HepG2 (cell line): ENCODE data around the gene LAPTM4A. TPM values are rescaled to one million over a fixed set of nuclear protein-coding genes. Genes with fewer than 3 reads are reported as not detected.

Source experiments
- MTF1 ChIP-seq: sonication (generic); formaldehyde crosslinking; IDR thresholded peaks from 2 replicates; pipeline ENCODE4 v1.5.0; 2020; ENCODE audit warnings: missing genetic modification reagents
- ZNF17 ChIP-seq: sonication (generic); formaldehyde crosslinking; IDR thresholded peaks from 2 replicates; pipeline ENCODE4 v1.5.0; 2020; ENCODE audit warnings: mild to moderate bottlenecking, missing genetic modification reagents
- ZNF879 ChIP-seq: sonication (generic); formaldehyde crosslinking; IDR thresholded peaks from 2 replicates; pipeline ENCODE4 v1.8.1; 2023; ENCODE audit warnings: missing genetic modification reagents
- polyA plus RNA-seq, 8 experiments: library from polyadenylated mRNA; depleted of rRNA in 3 of 8; stranded (reverse) in 7 of 8; unstranded in 1 of 8; fragments of >200 nt; fragmentation: Illumina TruSeq in 4 of 8; extraction: Trizol in 4 of 8; gene quantifications; 2 replicates each; pipeline versions ENCODE4 v1.2.1 to v1.2.3, GENCODE V29; 2011 to 2016; ENCODE audit warnings: low read depth in 4 of 8, missing spikeins in 1 of 8, mixed read lengths in 1 of 8; ENCODE audit not compliant: insufficient read depth in 1 of 8
- total RNA-seq, 5 experiments: library from RNA; depleted of rRNA; stranded (reverse); fragments of >200 nt; fragmentation: Illumina TruSeq; extraction: Trizol; gene quantifications; 2 replicates each; pipeline ENCODE4 v1.2.3, GENCODE V29; 2016; ENCODE audit warnings: low read depth in 1 of 5
- TF ChIP-seq, protein P1 (sequence below): sonication (generic); formaldehyde crosslinking; IDR thresholded peaks from 2 replicates; pipeline ENCODE4 v1.4.0; 2020; ENCODE audit warnings: missing genetic modification reagents
- TF ChIP-seq, protein P2 (sequence below): sonication (generic); formaldehyde crosslinking; IDR thresholded peaks from 2 replicates; pipeline ENCODE4 v1.4.0; 2020; ENCODE audit warnings: missing genetic modification reagents, borderline replicate concordance
- TF ChIP-seq, protein P3 (sequence below): sonication (generic); formaldehyde crosslinking; IDR thresholded peaks from 2 replicates; pipeline ENCODE4 v1.5.0; 2020; ENCODE audit warnings: mild to moderate bottlenecking, missing genetic modification reagents
- TF ChIP-seq, protein P4 (sequence below), 2 experiments: sonication (generic) in 1 of 2; formaldehyde crosslinking in 1 of 2; IDR thresholded peaks; 2 replicates each; pipeline versions ENCODE4 v1.5.1 to v1.6.1; 2011 to 2020; ENCODE audit warnings: borderline replicate concordance in 1 of 2, low read depth in 1 of 2, low read length in 1 of 2, mild to moderate bottlenecking in 1 of 2, missing genetic modification reagents in 1 of 2, moderate library complexity in 1 of 2

LAPTM4A gene
- total and polyA plus RNA-seq, 2 of the 13 experiments (the other 11 are each of a cell fraction or from before 2014, with no cell fraction given), result 116 to 558 TPM

DNA sequence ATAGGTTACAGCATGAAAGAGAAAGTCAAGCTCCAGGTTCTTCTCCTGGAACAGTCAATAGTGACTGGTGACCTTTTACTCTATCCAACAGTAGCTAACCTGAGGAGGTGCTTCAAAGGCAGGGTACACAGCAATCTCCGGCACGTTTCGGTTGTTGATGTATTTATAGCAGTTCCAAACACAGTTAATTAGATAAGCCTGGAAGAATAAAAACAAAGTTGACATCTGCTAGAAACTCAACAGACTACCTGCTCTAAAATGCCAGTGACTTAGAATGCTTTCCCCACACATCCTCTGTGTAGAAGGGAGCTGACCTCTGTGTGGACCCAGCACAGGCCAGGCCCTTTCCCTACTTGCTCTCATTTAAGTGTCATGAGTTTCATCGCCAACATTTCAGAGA lies 17.2 kb downstream of the LAPTM4A start (continued):
- TF ChIP-seq, protein P1, sequence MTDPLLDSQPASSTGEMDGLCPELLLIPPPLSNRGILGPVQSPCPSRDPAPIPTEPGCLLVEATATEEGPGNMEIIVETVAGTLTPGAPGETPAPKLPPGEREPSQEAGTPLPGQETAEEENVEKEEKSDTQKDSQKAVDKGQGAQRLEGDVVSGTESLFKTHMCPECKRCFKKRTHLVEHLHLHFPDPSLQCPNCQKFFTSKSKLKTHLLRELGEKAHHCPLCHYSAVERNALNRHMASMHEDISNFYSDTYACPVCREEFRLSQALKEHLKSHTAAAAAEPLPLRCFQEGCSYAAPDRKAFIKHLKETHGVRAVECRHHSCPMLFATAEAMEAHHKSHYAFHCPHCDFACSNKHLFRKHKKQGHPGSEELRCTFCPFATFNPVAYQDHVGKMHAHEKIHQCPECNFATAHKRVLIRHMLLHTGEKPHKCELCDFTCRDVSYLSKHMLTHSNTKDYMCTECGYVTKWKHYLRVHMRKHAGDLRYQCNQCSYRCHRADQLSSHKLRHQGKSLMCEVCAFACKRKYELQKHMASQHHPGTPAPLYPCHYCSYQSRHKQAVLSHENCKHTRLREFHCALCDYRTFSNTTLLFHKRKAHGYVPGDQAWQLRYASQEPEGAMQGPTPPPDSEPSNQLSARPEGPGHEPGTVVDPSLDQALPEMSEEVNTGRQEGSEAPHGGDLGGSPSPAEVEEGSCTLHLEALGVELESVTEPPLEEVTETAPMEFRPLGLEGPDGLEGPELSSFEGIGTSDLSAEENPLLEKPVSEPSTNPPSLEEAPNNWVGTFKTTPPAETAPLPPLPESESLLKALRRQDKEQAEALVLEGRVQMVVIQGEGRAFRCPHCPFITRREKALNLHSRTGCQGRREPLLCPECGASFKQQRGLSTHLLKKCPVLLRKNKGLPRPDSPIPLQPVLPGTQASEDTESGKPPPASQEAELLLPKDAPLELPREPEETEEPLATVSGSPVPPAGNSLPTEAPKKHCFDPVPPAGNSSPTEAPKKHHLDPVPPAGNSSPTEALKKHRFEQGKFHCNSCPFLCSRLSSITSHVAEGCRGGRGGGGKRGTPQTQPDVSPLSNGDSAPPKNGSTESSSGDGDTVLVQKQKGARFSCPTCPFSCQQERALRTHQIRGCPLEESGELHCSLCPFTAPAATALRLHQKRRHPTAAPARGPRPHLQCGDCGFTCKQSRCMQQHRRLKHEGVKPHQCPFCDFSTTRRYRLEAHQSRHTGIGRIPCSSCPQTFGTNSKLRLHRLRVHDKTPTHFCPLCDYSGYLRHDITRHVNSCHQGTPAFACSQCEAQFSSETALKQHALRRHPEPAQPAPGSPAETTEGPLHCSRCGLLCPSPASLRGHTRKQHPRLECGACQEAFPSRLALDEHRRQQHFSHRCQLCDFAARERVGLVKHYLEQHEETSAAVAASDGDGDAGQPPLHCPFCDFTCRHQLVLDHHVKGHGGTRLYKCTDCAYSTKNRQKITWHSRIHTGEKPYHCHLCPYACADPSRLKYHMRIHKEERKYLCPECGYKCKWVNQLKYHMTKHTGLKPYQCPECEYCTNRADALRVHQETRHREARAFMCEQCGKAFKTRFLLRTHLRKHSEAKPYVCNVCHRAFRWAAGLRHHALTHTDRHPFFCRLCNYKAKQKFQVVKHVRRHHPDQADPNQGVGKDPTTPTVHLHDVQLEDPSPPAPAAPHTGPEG, result no peak
- TF ChIP-seq, protein P2, sequence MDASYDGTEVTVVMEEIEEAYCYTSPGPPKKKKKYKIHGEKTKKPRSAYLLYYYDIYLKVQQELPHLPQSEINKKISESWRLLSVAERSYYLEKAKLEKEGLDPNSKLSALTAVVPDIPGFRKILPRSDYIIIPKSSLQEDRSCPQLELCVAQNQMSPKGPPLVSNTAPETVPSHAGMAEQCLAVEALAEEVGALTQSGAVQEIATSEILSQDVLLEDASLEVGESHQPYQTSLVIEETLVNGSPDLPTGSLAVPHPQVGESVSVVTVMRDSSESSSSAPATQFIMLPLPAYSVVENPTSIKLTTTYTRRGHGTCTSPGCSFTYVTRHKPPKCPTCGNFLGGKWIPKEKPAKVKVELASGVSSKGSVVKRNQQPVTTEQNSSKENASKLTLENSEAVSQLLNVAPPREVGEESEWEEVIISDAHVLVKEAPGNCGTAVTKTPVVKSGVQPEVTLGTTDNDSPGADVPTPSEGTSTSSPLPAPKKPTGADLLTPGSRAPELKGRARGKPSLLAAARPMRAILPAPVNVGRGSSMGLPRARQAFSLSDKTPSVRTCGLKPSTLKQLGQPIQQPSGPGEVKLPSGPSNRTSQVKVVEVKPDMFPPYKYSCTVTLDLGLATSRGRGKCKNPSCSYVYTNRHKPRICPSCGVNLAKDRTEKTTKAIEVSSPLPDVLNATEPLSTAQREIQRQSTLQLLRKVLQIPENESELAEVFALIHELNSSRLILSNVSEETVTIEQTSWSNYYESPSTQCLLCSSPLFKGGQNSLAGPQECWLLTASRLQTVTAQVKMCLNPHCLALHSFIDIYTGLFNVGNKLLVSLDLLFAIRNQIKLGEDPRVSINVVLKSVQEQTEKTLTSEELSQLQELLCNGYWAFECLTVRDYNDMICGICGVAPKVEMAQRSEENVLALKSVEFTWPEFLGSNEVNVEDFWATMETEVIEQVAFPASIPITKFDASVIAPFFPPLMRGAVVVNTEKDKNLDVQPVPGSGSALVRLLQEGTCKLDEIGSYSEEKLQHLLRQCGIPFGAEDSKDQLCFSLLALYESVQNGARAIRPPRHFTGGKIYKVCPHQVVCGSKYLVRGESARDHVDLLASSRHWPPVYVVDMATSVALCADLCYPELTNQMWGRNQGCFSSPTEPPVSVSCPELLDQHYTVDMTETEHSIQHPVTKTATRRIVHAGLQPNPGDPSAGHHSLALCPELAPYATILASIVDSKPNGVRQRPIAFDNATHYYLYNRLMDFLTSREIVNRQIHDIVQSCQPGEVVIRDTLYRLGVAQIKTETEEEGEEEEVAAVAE (CRISPR knock-in tag), result no peak
- TF ChIP-seq ZNF879 (CRISPR knock-in tag) (no peak), MTF1 (CRISPR knock-in tag) (no peak), ZNF17 (CRISPR knock-in tag) (no peak)
- TF ChIP-seq, protein P3, sequence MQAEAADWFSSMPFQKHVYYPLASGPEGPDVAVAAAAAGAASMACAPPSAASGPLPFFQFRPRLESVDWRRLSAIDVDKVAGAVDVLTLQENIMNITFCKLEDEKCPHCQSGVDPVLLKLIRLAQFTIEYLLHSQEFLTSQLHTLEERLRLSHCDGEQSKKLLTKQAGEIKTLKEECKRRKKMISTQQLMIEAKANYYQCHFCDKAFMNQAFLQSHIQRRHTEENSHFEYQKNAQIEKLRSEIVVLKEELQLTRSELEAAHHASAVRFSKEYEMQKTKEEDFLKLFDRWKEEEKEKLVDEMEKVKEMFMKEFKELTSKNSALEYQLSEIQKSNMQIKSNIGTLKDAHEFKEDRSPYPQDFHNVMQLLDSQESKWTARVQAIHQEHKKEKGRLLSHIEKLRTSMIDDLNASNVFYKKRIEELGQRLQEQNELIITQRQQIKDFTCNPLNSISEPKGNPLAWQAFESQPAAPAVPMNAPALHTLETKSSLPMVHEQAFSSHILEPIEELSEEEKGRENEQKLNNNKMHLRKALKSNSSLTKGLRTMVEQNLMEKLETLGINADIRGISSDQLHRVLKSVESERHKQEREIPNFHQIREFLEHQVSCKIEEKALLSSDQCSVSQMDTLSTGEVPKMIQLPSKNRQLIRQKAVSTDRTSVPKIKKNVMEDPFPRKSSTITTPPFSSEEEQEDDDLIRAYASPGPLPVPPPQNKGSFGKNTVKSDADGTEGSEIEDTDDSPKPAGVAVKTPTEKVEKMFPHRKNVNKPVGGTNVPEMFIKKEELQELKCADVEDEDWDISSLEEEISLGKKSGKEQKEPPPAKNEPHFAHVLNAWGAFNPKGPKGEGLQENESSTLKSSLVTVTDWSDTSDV (CRISPR knock-in tag), result no peak
- TF ChIP-seq, protein P4, sequence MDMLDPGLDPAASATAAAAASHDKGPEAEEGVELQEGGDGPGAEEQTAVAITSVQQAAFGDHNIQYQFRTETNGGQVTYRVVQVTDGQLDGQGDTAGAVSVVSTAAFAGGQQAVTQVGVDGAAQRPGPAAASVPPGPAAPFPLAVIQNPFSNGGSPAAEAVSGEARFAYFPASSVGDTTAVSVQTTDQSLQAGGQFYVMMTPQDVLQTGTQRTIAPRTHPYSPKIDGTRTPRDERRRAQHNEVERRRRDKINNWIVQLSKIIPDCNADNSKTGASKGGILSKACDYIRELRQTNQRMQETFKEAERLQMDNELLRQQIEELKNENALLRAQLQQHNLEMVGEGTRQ (IDR thresholded peaks at IDR 0.05; ENCODE audit: low read depth, low read length), result no peak
- TF ChIP-seq, protein P4 (CRISPR knock-in tag; IDR thresholded peaks at IDR 0.05; ENCODE audit: borderline replicate concordance), result no peak
- TF ChIP-seq, all 625 proteins: peak for 0
